Tongue (tissue), 2 donors: ENCODE results near the gene CTSD. TPM values are rescaled to one million over a fixed set of nuclear protein-coding genes. Genes with fewer than 3 reads are reported as not detected.
A peak's percentile ranks its signal among the peaks of the same experiment; 100 is the strongest.
"Not testable (repeated sequence)": the region's sequence is repeated elsewhere in the genome, so short reads cannot be mapped to it uniquely, and the experiment has no call there.

ENCODE experiments used
- DNase-seq: peaks from one replicate; pipeline ENCODE4 v3.0.0-alpha.2; 2015
- total RNA-seq: library from RNA; depleted of rRNA; stranded (reverse); fragments of >200 nt; gene quantifications from one replicate; pipeline ENCODE4 v1.2.3, GENCODE V29; 2014

Gene CTSD
- total RNA-seq, result 134 TPM

DNA sequence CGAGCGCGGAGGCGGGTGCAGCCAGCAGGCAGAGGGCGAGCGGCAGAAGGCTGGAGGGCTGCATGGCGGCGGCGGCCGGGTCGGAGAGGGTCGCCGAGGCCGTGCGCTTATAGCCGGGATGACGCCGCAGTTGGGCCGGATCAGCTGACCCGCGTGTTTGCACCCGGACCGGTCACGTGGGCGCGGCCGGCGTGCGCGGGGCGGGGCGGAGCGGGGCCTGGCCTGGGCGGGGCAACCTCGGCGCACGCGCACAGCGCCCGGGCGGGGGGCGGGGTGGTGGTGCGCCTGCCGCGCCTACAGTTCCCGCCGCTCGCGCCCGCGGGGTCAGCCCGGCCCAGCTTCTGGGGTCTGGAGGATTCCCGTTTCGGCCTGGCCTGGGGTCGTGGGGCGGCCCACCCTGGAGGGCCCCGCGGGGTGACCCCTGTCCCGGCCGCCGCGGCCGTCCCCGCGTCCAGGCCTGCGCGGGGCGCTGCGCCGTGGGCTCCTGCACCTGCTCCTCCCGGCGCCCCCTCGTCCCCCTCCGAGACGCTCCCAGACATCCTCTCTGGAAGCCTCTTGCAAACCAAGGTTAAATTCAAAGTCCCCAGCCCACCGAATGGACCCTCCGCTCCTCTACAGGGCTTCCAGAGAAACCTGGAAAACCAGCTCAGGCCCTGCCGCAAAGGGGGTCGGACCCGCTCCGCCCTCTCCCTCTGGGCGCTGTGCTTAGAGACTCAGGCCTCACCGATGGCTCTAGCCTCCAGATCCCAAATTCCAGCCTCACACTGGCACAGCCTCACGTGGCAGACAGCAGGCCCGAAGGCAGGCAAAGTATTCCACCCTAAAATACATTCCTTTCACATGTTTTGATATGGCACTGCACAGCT, at the start of gene CTSD:
CTSD (minus strand) TSS at position 132 of the 866 bp plus-strand sequence; CDS start at position 64, 68 bp downstream.
- DNase-seq, result peak; percentile 92

DNA sequence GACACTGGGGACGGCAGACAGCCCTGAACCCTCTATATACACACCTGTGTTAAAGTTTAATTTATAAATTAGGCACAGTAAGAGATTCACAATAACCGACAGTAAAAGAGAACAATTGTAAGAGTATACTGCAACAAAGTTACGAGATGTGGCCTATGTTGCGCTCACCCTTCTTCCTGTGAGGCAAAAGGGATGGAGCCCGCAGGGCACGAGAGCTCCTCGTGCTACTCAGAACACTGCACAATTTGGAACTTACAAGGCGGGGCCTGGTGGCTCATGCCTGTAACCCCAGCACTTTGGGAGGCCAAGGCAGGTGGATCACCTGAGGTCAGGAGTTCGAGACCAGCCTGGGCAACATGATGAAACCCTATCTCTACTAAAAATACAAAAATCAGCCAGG, 49.6 kb upstream of the CTSD start:
- DNase-seq, result not testable (repeated sequence)

- DNase-seq, result no peak
Observed at GRCh38 chr11:1812801-1813200, 49.1 kb upstream of the CTSD start.

- no peak for DNase-seq
Observed at GRCh38 chr11:1812274-1812673, 48.5 kb upstream of the CTSD start.

DNA sequence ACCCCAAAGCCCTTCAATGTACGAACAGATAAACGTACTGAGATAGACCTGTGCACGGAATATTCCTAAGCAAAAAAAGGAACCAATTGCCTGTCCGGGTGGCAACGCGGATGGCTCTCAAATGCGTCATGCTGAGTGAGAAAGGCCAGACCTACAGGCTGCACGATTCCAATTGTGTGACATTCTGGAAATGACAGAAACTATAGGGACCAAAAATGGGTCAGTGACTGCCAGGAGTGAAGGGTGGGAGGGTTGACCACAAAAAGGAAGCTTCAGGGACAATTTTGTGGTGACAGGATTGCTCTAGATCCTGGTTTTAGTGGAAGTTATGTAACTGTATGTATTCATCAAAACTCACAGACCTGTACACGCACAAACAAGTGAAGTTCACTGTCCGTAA, 47.0 kb upstream of the CTSD start:
- DNase-seq, result no peak

DNA sequence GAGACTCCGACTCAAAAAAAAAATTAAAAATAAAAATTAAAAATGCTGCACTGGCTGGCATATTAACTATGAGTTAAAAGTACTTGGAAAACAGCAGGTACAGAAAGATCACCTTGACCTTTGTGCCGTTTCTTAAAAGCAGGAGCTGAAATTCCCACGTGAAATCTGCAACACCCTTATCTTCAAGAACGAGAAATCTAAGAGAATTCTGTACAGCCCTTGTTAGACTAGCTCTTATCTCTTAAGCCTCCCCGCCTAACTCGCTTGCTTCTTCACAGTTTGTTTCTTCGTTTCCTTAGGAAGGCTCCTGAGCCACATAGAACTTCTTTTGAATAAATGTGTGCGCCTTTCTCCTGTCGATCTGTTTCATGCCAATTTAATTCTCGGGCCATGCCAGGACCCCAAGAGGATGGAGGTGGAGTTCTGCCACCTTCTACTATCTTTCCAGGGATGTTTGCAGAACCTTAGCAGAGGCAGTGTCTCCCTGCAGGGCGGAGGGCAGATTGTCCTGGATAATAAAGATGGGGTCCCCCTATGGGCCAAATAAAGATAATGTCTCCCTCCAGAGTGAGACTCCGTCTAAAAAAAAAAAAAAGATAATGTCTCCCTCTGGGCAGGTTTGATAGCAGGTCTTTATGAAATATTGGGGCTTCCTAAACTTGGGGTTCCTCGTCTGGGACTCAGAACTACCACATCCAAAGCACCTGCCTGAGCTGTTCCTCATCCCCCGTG, 43.7 kb upstream of the CTSD start:
- no peak for DNase-seq

GRCh38 chr11:1805525-1805924, 41.8 kb upstream of the CTSD start:
- DNase-seq, result no peak

- not testable (repeated sequence) for DNase-seq
Observed at GRCh38 chr11:1803835-1804519, 40.2 kb upstream of the CTSD start.

GRCh38 chr11:1803246-1803645, 39.5 kb upstream of the CTSD start:
- DNase-seq, result no peak

DNA sequence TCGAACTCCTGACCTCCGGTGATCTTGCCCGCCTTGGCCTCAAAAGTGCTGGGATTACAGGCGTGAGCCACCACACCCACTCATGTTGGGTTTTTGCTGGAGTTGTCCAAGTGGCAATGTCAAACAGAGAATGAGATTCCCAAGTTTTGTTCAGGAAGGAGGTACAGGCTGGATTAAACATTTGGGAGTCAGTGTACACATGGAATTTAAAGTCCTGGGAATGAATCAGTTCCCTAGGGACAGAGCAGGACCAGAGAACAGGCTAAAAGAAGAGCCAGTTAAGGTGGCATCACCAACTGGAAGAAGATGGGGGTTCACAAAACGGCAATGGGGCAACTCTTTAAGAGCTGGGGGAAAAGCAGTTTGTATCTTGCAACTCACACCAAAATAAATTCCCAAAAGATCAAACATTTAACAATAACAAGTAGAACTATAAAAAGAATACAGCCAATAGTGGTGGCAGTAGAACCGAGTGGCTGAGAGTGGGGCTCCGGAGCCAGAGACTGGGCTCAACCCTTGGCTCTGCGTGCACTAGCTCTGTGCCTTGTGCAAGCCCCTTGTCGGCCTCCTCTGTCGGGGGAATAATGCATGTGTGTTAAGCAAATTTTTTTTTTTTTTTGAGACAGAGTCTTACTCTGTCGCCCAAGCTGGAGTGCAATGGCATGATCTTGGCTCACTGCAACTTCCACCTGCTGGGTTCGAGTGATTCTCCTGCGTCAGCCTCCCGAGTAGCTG, 33.8 kb upstream of the CTSD start:
- no peak for DNase-seq

DNA sequence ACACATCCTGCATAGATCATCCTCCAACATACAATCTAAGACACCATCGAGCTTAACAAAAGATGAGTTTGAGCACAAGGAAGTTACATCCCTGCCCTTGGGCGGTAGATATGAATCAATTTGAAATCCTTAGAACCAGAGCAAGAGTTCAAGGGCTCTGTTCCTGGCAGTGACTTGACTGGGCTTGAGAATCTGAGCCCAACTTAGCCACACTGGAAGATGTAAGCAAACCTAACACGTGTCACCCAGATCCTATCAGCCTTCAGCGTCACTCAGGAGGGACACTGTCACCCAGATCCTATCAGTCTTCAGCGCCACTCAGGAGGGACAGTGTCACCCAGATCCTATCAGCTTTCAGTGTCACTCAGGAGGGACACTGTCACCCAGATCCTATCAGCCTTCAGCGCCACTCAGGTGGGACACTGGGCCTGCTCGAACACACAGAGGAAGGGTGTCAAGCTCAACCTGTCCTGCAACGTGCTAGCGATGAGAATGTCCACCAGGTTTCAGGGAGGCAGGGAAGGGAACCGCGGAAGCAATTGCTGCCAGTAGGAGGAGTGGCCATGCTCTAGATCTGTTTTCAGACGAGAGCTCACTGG, 32.8 kb upstream of the CTSD start:
- no peak for DNase-seq

DNA sequence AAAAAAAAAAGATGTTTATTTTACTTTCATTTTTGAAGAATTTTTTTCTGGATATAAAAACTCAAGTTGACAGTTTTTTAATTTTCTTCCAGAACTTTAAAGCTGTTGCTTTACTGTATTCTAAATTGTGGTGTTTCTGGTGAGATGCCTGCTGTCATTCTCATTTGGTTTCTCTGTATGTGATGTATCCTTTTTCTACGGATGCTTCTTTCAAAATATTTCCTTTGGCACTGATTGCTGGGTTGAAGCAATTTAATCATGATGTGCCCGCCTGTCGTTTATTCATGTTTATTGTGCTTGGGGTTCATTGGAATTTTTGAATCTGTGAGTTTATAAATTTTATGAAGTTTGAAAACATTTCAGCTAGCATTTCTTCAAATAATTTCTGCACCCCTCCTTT, 29.4 kb upstream of the CTSD start:
- DNase-seq, result no peak

DNA sequence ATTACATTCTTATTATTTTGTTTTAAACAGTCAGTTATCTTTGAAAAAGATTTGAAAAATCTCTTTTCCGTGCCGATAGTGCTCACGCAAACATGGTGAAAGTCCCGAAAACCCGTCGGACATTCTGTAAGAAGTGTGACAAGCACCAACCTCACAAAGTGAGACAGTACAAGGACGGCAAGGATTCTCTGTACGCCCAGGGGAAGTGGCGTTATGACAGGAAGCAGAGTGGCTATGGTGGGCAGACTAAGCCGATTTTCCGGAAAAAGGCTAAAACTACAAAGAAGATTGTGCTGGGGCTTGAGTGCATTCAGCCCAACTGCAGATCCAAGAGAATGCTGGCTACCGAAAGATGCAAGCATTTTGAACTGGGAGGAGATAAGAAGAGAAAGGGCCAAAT, 28.7 kb upstream of the CTSD start:
- no peak for DNase-seq

- DNase-seq, result no peak
Observed at GRCh38 chr11:1791912-1792311, 28.2 kb upstream of the CTSD start.

- DNase-seq, result no peak
Observed at GRCh38 chr11:1786466-1786865, 22.7 kb upstream of the CTSD start.

DNA sequence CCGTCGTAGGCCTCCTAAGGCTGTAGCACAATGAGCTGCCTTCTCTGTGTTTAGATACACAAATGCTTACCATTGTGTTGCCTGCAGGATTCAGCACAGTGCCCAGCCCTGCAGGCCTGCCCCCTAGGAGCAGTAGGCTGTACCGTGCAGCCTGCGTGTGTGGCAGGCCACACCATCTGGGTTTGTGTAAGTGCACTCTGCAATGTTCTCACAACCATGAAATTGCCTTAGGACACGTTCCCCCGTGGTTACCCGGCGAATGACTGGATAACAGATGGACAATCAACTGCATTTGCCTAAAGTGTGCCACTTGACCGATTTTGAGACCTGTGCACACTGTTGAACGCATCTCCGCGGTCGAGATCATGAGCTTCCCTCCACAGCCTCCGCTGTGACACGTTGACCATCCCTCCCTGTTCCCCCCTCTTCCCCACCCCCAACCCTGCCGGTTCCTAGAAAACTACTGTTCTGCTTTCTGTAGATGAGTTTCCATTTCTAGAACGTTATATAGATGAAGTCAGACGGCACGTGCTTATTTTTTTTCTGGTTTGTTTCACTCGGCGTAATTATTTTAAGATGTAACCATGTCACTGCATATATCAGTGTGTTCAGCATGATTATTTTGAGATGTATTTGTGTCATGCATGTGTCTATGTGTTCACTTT, 22.2 kb upstream of the CTSD start:
- DNase-seq, result no peak

DNA sequence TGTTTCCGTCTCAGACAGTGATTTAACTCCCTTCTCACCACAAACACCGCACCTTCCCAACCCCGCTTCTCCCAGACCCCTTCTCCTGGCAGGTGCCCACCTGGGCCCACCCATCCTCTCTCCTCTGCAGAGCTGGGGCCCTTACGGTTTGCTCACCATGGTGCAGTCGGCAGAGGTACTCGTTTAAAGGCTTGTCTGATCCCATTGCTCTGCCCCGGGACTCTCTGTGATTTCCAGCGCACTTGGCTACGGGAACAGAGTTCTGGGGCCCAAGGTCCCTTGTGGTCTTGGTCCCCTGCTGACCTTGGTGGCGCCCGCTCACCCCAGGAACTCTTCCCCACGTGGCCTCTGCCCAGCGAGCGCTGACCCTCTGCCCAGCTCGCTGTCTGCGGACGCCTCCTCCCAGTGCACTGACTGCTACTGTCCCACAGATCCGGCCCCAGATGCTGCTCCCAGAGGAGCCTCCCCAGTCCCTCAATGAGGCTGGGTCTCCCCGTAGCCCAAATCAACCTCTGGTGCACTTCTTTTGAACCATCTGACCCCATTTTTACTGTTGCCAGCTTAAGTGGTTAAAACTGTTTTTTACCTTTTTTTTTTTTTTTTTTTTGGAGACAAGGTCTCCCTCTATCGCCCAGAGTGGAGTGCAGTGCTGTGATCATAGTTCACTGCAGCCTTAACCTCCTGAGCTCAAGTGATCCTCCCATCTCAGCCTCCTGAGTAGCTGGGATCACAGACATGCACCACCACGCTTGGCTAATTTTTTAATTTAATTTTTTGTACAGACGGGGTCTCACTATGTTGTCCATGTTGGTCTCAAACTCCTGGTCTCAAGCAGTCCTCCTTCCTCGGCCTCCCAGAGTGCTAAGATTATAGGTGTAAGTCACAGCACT, 21.3 kb upstream of the CTSD start:
- DNase-seq, result no peak

DNA sequence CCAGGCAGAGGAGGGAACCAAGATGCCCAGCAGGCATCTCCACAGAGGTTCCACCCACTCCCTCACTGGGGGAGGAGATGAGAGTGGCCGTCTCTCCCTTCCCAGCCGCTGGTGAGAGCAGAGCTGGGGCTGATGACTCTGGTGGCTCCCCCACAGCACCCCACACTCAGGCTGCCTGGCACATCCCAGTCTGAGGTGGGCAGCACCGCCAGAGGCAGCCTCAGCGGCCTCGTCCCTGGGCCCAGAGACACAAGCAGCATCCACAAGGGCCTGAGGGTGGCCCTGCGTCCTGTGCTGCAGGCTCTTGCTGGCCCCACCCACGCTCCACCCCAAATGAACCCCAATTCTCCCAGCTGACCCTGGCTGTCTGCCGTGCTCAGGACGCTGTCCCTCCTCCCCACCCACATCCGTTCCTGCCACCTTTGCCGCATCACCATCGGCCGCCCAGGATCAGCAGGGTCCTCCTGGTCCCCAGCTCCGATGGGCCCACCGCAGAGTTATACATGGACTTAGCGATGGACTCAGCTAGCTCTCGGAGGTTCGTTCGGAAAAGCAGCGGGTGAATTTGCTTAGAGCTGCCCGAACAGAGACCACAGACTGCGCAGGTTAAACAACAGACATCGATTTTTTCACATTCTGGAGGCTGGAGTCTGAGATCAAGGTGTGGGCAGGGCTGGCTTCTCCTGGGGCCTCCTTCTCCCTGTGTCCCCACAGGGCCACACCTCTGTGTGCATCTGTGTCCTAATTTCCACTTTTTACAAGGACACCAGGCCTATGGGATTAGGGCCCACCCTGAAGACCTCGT, 20.2 kb upstream of the CTSD start:
- DNase-seq, result no peak
